ENCODE measurements around the gene RAB20. TPM values are rescaled to one million over a fixed set of nuclear protein-coding genes. Genes with fewer than 3 reads are reported as not detected.

Gene RAB20
- total and polyA plus RNA-seq, 10 of the 15 experiments (the other 5 are each of a cell fraction or from before 2014, with no cell fraction given) = 0.48 to 33.1 (median 9.6) TPM

GRCh38 chr13:110590577-110590976 lies 29.1 kb upstream of the RAB20 start:
- ATAC-seq = no peak
- RAD21 ChIA-PET (ENCODE audit: unreplicated experiment) = interaction anchor here (2.1 kb wide), 1 partner anchor 135 kb away, joined by 7 read pairs; no protein-coding TSS in a partner anchor
- H2AFZ ChIP-seq (ENCODE audit: control insufficient read depth, low read depth, low read length) = no peak overlapping the region
- TF ChIP-seq CHD4 (IDR thresholded peaks at IDR 0.05) (no peak), BMI1 (IDR thresholded peaks at IDR 0.05; ENCODE audit: borderline replicate concordance) (no peak), TCF7 (IDR thresholded peaks at IDR 0.05; ENCODE audit: borderline replicate concordance) (no peak)
- no peaks in the 10 kb centered on the region for H3K36me3 ChIP-seq (ENCODE audit: control insufficient read depth in 2 of 2, insufficient read depth in 2 of 2, low read length in 1 of 2)
- H4K20me1 ChIP-seq (ENCODE audit: control insufficient read depth, insufficient read depth) = no peaks in the 10 kb centered on the region
- H3K4me3 ChIP-seq = no peak overlapping the region
- H3K27ac ChIP-seq (ENCODE audit: control insufficient read depth, insufficient read depth) = no peak overlapping the region
- BruUV-seq (replicated peaks) = no TSS peak
- no peak for DNase-seq (ENCODE audit: low read depth, low spot score)
- SMC1A ChIA-PET (ENCODE audit: uncharacterized antibody, unreplicated experiment) = interaction anchor here (0.6 to 2.9 kb wide), 4 partner anchors 20 to 679 kb away, joined by 3 to 13 read pairs (median 6); partner anchors contain the start of gene RAB20
- POLR2A ChIA-PET = interaction anchor here (0.6 to 1.2 kb wide), 2 partner anchors 23 to 121 kb away, joined by 3 to 4 read pairs; no protein-coding TSS in a partner anchor
- no peaks in the 10 kb centered on the region for H3K27me3 ChIP-seq (replicated peaks in 1 of 2; ENCODE audit: control insufficient read depth in 2 of 2, insufficient read depth in 2 of 2, low read length in 1 of 2)
- intact Hi-C loops (cut with micrococcal nuclease; ENCODE audit: unreplicated experiment) (loop anchor here (5.0 kb wide), 3 partner anchors 122 to 457 kb away; partner anchors contain the start of gene ING1), in situ Hi-C loops (cut with MboI) (loop anchor here (10.0 kb wide), 1 partner anchor 454 kb away; no protein-coding TSS in a partner anchor)
- H3K9ac ChIP-seq (ENCODE audit: control insufficient read depth, insufficient read depth, low read length) = no peak overlapping the region
- CTCF ChIA-PET = interaction anchor here (0.7 to 2.6 kb wide), 6 partner anchors 93 to 459 kb away, joined by 3 to 12 read pairs (median 4); no protein-coding TSS in a partner anchor
- H3K79me2 ChIP-seq (ENCODE audit: control insufficient read depth, insufficient read depth, low read length) = no peaks in the 10 kb centered on the region
- no peak for FAIRE-seq
- H3K4me2 ChIP-seq (ENCODE audit: control insufficient read depth, insufficient read depth) = no peak overlapping the region
- H3K4me1 ChIP-seq (ENCODE audit: control insufficient read depth, insufficient read depth, low read length) = no peaks in the 10 kb centered on the region
- no peaks in the 10 kb centered on the region for H3K9me3 ChIP-seq (replicated peaks; ENCODE audit: control insufficient read depth, insufficient read depth, low read length)
- WGBS (ENCODE audit: insufficient coverage, insufficient replicate concordance, low lambda C conversion rate, missing lambda C conversion rate) = 51% methylated on average over 6 of the region's 6 CpGs

GRCh38 chr13:110589793-110590390 lies 28.4 kb upstream of the RAB20 start:
- Histone ChIP-seq H3K79me2 (ENCODE audit: control insufficient read depth, insufficient read depth, low read length) (no peaks in the 10 kb centered on the region), H4K20me1 (ENCODE audit: control insufficient read depth, insufficient read depth) (no peaks in the 10 kb centered on the region), H3K9me3 (replicated peaks; ENCODE audit: control insufficient read depth, insufficient read depth, low read length) (no peaks in the 10 kb centered on the region), H3K4me1 (ENCODE audit: control insufficient read depth, insufficient read depth, low read length) (no peaks in the 10 kb centered on the region), H3K27ac (ENCODE audit: control insufficient read depth, insufficient read depth) (no peak overlapping the region), H3K4me2 (ENCODE audit: control insufficient read depth, insufficient read depth) (no peak overlapping the region), H3K4me3 (no peak overlapping the region), H3K36me3 (ENCODE audit: control insufficient read depth in 2 of 2, insufficient read depth in 2 of 2, low read length in 1 of 2) (no peaks in the 10 kb centered on the region), H2AFZ (ENCODE audit: control insufficient read depth, low read depth, low read length) (no peak overlapping the region), H3K9ac (ENCODE audit: control insufficient read depth, insufficient read depth, low read length) (no peak overlapping the region), H3K27me3 (replicated peaks in 1 of 2; ENCODE audit: control insufficient read depth in 2 of 2, insufficient read depth in 2 of 2, low read length in 1 of 2) (no peaks in the 10 kb centered on the region)
- TF ChIP-seq RAD51 (IDR thresholded peaks at IDR 0.05) (peak; percentile 30; the same call in 1 of the 2 replicates), RELA (IDR thresholded peaks at IDR 0.05; ENCODE audit: borderline replicate concordance, partially characterized antibody) (no peak), FOS (IDR thresholded peaks at IDR 0.05; ENCODE audit: borderline replicate concordance, extremely low read depth, insufficient read length) (no peak)
- FAIRE-seq (no peak), ATAC-seq (peak; percentile 26; the same call in 1 of the 3 replicates), DNase-seq (ENCODE audit: low read depth, low spot score) (no peak)
- no TSS peak for BruUV-seq (replicated peaks)
- in situ Hi-C loops (cut with MboI) (loop anchor here (10.0 kb wide), 1 partner anchor 455 kb away; no protein-coding TSS in a partner anchor), intact Hi-C loops (cut with micrococcal nuclease; ENCODE audit: unreplicated experiment) (loop anchor here (5.0 kb wide), 3 partner anchors 122 to 457 kb away; partner anchors contain the start of gene ING1)
- ChIA-PET SMC1A (ENCODE audit: uncharacterized antibody, unreplicated experiment) (interaction anchor here (0.6 to 2.9 kb wide), 6 partner anchors 20 to 678 kb away, joined by 3 to 13 read pairs (median 3); partner anchors contain the start of gene RAB20), POLR2A (interaction anchor here (0.7 to 1.2 kb wide), 2 partner anchors 77 to 122 kb away, joined by 3 read pairs; no protein-coding TSS in a partner anchor), RAD21 (ENCODE audit: unreplicated experiment) (interaction anchor here (0.8 to 2.1 kb wide), 2 partner anchors 134 to 319 kb away, joined by 4 to 7 read pairs; no protein-coding TSS in a partner anchor), CTCF (interaction anchor here (1.3 to 2.6 kb wide), 6 partner anchors 93 to 459 kb away, joined by 3 to 13 read pairs (median 4); no protein-coding TSS in a partner anchor)
- 42% methylated on average over 3 of the region's 3 CpGs for WGBS (ENCODE audit: insufficient coverage, insufficient replicate concordance, low lambda C conversion rate, missing lambda C conversion rate)
